HUES6 (cell line): Measurements from ENCODE around the gene NUDC.
"Not testable (repeated sequence)": the region's sequence is repeated elsewhere in the genome, so short reads cannot be mapped to it uniquely, and the experiment has no call there.

ENCODE experiments used
- H3K27ac ChIP-seq: 2 replicates; pipeline ENCODE4 v1.7.0; 2013; ENCODE audit warnings: low read depth, mild to moderate bottlenecking, low read length, inconsistent platforms
- H3K27me3 ChIP-seq: 2 replicates; pipeline ENCODE4 v1.6.1; 2013; ENCODE audit warnings: low read length; ENCODE audit not compliant: control insufficient read depth, insufficient read depth
- H3K36me3 ChIP-seq: 2 replicates; pipeline ENCODE4 v1.6.1; 2013; ENCODE audit warnings: low read length; ENCODE audit not compliant: control insufficient read depth, insufficient read depth
- H3K4me1 ChIP-seq: 2 replicates; pipeline ENCODE4 v1.6.1; 2013; ENCODE audit warnings: low read length; ENCODE audit not compliant: control insufficient read depth, insufficient read depth
- H3K4me3 ChIP-seq: 2 replicates; pipeline ENCODE4 v1.5.1; 2013; ENCODE audit warnings: low read depth, low read length
- H3K9ac ChIP-seq: one replicate; pipeline ENCODE4 v1.6.1; 2013; ENCODE audit warnings: mild to moderate bottlenecking, low read length
- H3K9me3 ChIP-seq: 2 replicates; pipeline ENCODE4 v1.6.1; 2013; ENCODE audit warnings: low read depth, low read length; ENCODE audit not compliant: control insufficient read depth, insufficient read depth

Gene NUDC

DNA sequence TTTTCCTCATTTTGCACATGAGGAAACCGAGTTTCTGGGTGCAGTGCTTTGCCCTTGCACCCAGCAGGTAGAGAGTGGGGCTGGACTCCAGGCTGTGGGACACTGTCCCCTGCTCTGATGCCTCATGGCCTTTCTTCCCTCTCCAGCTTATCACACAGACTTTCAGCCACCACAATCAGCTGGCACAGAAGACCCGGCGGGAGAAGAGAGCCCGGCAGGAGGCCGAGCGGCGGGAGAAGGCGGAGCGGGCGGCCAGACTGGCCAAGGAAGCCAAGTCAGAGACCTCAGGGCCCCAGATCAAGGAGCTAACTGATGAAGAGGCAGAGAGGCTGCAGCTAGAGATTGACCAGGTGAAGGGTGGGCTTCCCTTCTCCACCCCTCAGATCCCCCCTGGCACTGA lies 19.8 kb downstream of the NUDC start:
- Histone ChIP-seq H3K36me3 (peaks cover 81% of the 10 kb centered on the region), H3K27ac (no peak overlapping the region), H3K9me3 (no peaks in the 10 kb centered on the region), H3K4me1 (no peaks in the 10 kb centered on the region), H3K4me3 (no peak overlapping the region), H3K9ac (no peak overlapping the region), H3K27me3 (no peaks in the 10 kb centered on the region)

GRCh38 chr1:26942656-26943055 lies 21.1 kb downstream of the NUDC start:
- no peak overlapping the region for H3K4me3 ChIP-seq
- H3K36me3 ChIP-seq = peaks cover 80% of the 10 kb centered on the region
- H3K9me3 ChIP-seq = no peaks in the 10 kb centered on the region
- H3K4me1 ChIP-seq = no peaks in the 10 kb centered on the region
- H3K9ac ChIP-seq = no peak overlapping the region
- no peaks in the 10 kb centered on the region for H3K27me3 ChIP-seq
- no peak overlapping the region for H3K27ac ChIP-seq

DNA sequence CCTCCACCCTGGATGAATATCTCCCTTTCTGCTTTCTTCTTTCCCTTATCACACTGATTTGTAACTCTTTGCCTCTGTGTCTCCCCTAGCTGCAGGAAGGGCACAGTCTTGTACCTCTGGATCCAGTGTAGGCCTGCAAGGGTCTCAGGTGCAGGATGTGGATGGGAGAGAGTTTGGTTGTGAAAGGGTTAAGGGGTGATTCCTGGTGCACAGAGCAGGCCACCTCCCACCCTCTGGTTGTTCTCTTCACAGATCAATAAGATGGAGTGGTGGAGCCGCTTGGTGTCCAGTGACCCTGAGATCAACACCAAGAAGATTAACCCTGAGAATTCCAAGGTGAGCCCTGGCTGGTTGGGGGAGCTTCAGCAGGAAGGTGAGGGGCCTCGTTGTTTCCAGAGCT lies 23.6 kb downstream of the NUDC start:
- Histone ChIP-seq H3K9ac (no peak overlapping the region), H3K36me3 (peaks cover 78% of the 10 kb centered on the region), H3K4me1 (no peaks in the 10 kb centered on the region), H3K27me3 (no peaks in the 10 kb centered on the region), H3K27ac (no peak overlapping the region), H3K9me3 (no peaks in the 10 kb centered on the region), H3K4me3 (no peak overlapping the region)

DNA sequence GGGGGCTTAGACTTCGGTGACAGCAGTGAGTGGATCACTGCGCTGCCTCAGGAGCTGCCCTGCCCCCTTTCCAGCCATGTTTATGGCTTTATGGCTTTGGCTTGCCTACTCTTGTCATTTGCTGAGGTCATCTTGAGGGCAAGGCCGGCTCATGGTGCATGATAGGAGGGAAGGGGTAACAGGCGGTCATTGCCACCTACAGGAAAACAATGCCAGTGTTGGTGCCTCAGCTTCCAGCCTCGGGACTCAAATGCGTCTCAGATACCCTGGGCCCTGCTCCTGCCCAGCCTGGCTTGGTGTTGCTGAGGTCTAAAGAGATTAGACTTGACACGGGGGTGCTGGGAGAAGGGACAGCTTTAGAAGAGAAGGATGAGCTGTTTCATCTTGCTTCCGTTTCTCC lies 24.2 kb downstream of the NUDC start:
- no peak overlapping the region for H3K9ac ChIP-seq
- H3K27me3 ChIP-seq = no peaks in the 10 kb centered on the region
- peaks cover 80% of the 10 kb centered on the region for H3K36me3 ChIP-seq
- no peaks in the 10 kb centered on the region for H3K9me3 ChIP-seq
- H3K27ac ChIP-seq = no peak overlapping the region
- no peaks in the 10 kb centered on the region for H3K4me1 ChIP-seq
- H3K4me3 ChIP-seq = no peak overlapping the region

- Histone ChIP-seq H3K4me3 (no peak overlapping the region), H3K27ac (no peak overlapping the region), H3K4me1 (no peaks in the 10 kb centered on the region), H3K27me3 (no peaks in the 10 kb centered on the region), H3K9ac (no peak overlapping the region), H3K36me3 (peaks cover 82% of the 10 kb centered on the region), H3K9me3 (no peaks in the 10 kb centered on the region)
Measured at GRCh38 chr1:26946270-26946669, 24.7 kb downstream of the NUDC start.

- peaks cover 67% of the 10 kb centered on the region for H3K36me3 ChIP-seq
- H3K27ac ChIP-seq, H3K4me1 ChIP-seq, H3K9me3 ChIP-seq, H3K27me3 ChIP-seq, H3K4me3 ChIP-seq, H3K9ac ChIP-seq: not testable (repeated sequence)
Measured at GRCh38 chr1:26948725-26949057, 27.1 kb downstream of the NUDC start.

- no peak overlapping the region for H3K4me3 ChIP-seq
- peaks cover 61% of the 10 kb centered on the region for H3K36me3 ChIP-seq
- H3K9me3 ChIP-seq = no peaks in the 10 kb centered on the region
- H3K27ac ChIP-seq = no peak overlapping the region
- no peaks in the 10 kb centered on the region for H3K4me1 ChIP-seq
- no peak overlapping the region for H3K9ac ChIP-seq
- no peaks in the 10 kb centered on the region for H3K27me3 ChIP-seq
Measured at GRCh38 chr1:26949266-26949925, 27.9 kb downstream of the NUDC start.

DNA sequence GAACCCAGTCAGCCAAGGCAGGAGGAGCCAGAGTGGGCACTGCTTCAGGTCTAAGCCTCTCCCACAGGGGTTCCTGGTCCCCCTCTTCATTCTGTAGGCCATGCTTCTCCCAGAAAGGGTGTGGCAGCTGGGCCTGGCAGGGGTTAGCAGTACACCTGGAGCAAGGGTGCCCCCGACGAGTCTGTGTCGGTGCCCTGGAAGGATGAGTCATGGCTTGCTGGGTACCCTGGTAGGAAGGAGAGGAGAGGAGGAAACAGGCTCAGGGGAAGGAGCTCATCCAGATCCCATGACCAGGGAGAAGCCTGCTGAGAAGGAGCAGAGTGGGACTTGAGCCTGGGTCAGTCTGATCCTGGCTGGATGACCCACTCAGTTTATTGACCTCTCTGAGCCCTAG lies 28.4 kb downstream of the NUDC start:
- no peaks in the 10 kb centered on the region for H3K27me3 ChIP-seq
- H3K27ac ChIP-seq = no peak overlapping the region
- H3K4me3 ChIP-seq = no peak overlapping the region
- H3K9me3 ChIP-seq = no peaks in the 10 kb centered on the region
- no peak overlapping the region for H3K9ac ChIP-seq
- H3K4me1 ChIP-seq = no peaks in the 10 kb centered on the region
- peaks cover 56% of the 10 kb centered on the region for H3K36me3 ChIP-seq

DNA sequence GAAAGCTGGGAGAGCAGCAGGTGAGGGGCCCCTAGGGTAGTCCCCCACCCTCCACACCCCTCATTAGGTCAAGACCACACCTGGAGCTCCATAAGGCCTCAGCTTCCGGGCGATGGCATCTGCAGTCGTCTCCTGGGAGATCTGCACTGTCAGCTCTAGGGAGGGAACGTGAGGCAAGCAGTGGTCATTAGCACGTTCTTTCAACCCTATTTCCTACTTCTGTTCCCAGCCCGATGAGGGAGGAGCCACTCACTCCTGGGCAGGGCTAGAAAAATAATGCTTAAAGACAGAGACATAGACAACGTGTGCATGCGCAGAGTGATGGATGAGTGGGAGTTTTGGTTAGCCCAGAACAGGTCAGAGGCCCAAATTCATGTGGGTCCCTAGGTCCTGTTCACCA lies 29.1 kb downstream of the NUDC start:
- no peak overlapping the region for H3K27ac ChIP-seq

DNA sequence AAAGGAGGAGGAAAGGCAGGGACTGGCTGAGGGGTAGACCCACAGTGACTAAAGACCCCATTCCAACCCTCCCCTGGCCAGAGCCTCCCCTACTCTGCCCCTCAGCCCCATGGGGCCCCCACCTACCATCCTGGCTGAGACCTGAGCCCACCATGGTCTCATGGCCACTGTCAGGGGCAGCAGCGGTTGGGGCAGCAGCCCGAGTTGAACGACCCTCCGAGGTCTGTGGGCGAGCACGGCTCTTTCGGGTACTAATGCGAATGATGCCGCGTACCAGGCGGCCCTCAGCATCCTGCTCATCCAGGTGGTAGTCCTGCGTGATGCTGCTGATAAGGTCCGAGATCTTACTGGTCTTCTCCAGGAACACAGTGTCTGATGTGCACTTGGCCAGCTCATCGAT lies 29.7 kb downstream of the NUDC start:
- H3K4me1 ChIP-seq = no peaks in the 10 kb centered on the region
- H3K27me3 ChIP-seq = no peaks in the 10 kb centered on the region
- H3K9me3 ChIP-seq = no peaks in the 10 kb centered on the region
- H3K36me3 ChIP-seq = peaks cover 43% of the 10 kb centered on the region
- H3K4me3 ChIP-seq = no peak overlapping the region
- no peak overlapping the region for H3K27ac ChIP-seq
- no peak overlapping the region for H3K9ac ChIP-seq

More for the DNA sequence above, 29.1 kb downstream of the NUDC start:
- Histone ChIP-seq H3K4me3 (no peak overlapping the region), H3K9ac (no peak overlapping the region), H3K9me3 (no peaks in the 10 kb centered on the region), H3K4me1 (no peaks in the 10 kb centered on the region), H3K36me3 (peaks cover 49% of the 10 kb centered on the region), H3K27me3 (no peaks in the 10 kb centered on the region)

GRCh38 chr1:26951821-26952497 lies 30.4 kb downstream of the NUDC start:
- Histone ChIP-seq H3K36me3 (peaks cover 36% of the 10 kb centered on the region), H3K27me3 (no peaks in the 10 kb centered on the region; the same call in 1 of the 2 replicates), H3K9me3 (no peaks in the 10 kb centered on the region), H3K4me1 (no peaks in the 10 kb centered on the region), H3K9ac (no peak overlapping the region), H3K4me3 (no peak overlapping the region), H3K27ac (no peak overlapping the region)
